ENCODE data around the gene MAPK8IP1.

DNA sequence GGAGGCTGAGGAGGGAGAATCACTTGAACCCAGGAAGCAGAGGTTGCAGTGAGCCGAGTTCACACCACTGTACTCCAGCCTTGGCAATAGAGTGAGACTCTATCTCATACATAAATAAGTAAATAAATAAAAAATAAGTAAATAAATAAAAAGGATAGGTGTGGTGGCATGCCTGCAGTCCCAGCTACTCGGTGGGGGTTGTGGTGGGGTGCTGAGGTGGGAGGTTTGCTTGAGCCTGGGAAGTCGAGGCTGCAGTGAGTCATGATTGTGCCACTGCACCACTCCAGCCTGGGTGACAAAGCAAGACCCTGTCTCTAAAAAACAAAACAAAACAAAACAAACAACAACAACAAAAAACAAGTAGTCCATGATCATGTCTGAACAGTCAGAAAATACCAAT lies 40.1 kb downstream of the MAPK8IP1 start:
- TF ChIP-seq, protein P1, sequence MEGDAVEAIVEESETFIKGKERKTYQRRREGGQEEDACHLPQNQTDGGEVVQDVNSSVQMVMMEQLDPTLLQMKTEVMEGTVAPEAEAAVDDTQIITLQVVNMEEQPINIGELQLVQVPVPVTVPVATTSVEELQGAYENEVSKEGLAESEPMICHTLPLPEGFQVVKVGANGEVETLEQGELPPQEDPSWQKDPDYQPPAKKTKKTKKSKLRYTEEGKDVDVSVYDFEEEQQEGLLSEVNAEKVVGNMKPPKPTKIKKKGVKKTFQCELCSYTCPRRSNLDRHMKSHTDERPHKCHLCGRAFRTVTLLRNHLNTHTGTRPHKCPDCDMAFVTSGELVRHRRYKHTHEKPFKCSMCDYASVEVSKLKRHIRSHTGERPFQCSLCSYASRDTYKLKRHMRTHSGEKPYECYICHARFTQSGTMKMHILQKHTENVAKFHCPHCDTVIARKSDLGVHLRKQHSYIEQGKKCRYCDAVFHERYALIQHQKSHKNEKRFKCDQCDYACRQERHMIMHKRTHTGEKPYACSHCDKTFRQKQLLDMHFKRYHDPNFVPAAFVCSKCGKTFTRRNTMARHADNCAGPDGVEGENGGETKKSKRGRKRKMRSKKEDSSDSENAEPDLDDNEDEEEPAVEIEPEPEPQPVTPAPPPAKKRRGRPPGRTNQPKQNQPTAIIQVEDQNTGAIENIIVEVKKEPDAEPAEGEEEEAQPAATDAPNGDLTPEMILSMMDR (IDR thresholded peaks at IDR 0.05 in 8 of 11, conservative IDR thresholded peaks at IDR 0.05 in 3 of 11): no peak
- TF ChIP-seq POLR2A (IDR thresholded peaks at IDR 0.05) (no peak), POLR2AphosphoS5 (IDR thresholded peaks at IDR 0.05) (no peak)
